Mesendoderm (in vitro differentiated cells): Measurements from ENCODE around the gene NBEA.

Experiments used
- DNase-seq: peaks from one replicate; pipeline ENCODE4 v3.0.0; 2013
- H2AK5ac ChIP-seq: 2 replicates; pipeline ENCODE4 v1.6.1; 2013; ENCODE audit warnings: low read length, inconsistent platforms
- H2BK120ac ChIP-seq: 2 replicates; pipeline ENCODE4 v1.6.1; 2013; ENCODE audit warnings: low read depth, mild to moderate bottlenecking, low read length, moderate library complexity, mixed read lengths
- H2BK15ac ChIP-seq: replicated peaks from 2 replicates; pipeline ENCODE4 v1.6.1; 2013; ENCODE audit warnings: low read depth, mild to moderate bottlenecking, moderate library complexity
- H2BK5ac ChIP-seq: 2 replicates; pipeline ENCODE4 v1.6.1; 2013; ENCODE audit warnings: low read length, inconsistent platforms
- H3K18ac ChIP-seq: 2 replicates; pipeline ENCODE4 v1.6.1; 2013; ENCODE audit warnings: mild to moderate bottlenecking, low read length, mixed read lengths
- H3K23ac ChIP-seq: one replicate; pipeline ENCODE4 v1.6.1; 2013; ENCODE audit warnings: low read length
- H3K27ac ChIP-seq: 2 replicates; pipeline ENCODE4 v1.5.1; 2013; ENCODE audit warnings: low read depth, mild to moderate bottlenecking, inconsistent platforms, low read length, moderate library complexity
- H3K27me3 ChIP-seq: 2 replicates; pipeline ENCODE4 v1.6.1; 2013; ENCODE audit warnings: low read length, control low read depth, mild to moderate bottlenecking, inconsistent platforms; ENCODE audit not compliant: insufficient read depth, poor library complexity
- H3K36me3 ChIP-seq: 2 replicates; pipeline ENCODE4 v1.6.1; 2013; ENCODE audit warnings: low read length, inconsistent platforms; ENCODE audit not compliant: control insufficient read depth, insufficient read depth
- H3K4ac ChIP-seq: one replicate; pipeline ENCODE4 v1.6.1; 2013; ENCODE audit warnings: low read depth, mild to moderate bottlenecking, low read length, moderate library complexity
- H3K4me1 ChIP-seq: 2 replicates; pipeline ENCODE4 v1.6.1; 2013; ENCODE audit warnings: low read depth, low read length, inconsistent platforms; ENCODE audit not compliant: control insufficient read depth
- H3K4me2 ChIP-seq: 2 replicates; pipeline ENCODE4 v1.6.1; 2013; ENCODE audit warnings: low read length
- H3K4me3 ChIP-seq: 2 replicates; pipeline ENCODE4 v1.5.1; 2013; ENCODE audit warnings: mild to moderate bottlenecking, low read length
- H3K56ac ChIP-seq: one replicate; pipeline ENCODE4 v1.6.1; 2013; ENCODE audit warnings: low read length
- H3K79me1 ChIP-seq: 2 replicates; pipeline ENCODE4 v1.6.1; 2013; ENCODE audit warnings: low read length, inconsistent platforms
- H3K79me2 ChIP-seq: 2 replicates; pipeline ENCODE4 v1.6.1; 2013; ENCODE audit warnings: mild to moderate bottlenecking, low read length; ENCODE audit not compliant: control insufficient read depth, insufficient read depth
- H3K9ac ChIP-seq: 2 replicates; pipeline ENCODE4 v1.6.1; 2013; ENCODE audit warnings: low read length, inconsistent platforms
- H4K5ac ChIP-seq: one replicate; pipeline ENCODE4 v1.6.1; 2013; ENCODE audit warnings: low read length
- H4K8ac ChIP-seq: one replicate; pipeline ENCODE4 v1.6.1; 2013; ENCODE audit warnings: low read depth, mild to moderate bottlenecking, control low read depth, low read length, moderate library complexity
- WGBS: extraction: QIAGEN DNeasy Blood & Tissue Kit; methylation state at CpG from one replicate; pipeline ENCODE4 v1.1.7; 2013; ENCODE audit warnings: low lambda C conversion rate, missing lambda C conversion rate; ENCODE audit not compliant: insufficient coverage; ENCODE audit errors: extremely low coverage; 5-methylcytosine and 5-hydroxymethylcytosine counted together

Gene NBEA

DNA sequence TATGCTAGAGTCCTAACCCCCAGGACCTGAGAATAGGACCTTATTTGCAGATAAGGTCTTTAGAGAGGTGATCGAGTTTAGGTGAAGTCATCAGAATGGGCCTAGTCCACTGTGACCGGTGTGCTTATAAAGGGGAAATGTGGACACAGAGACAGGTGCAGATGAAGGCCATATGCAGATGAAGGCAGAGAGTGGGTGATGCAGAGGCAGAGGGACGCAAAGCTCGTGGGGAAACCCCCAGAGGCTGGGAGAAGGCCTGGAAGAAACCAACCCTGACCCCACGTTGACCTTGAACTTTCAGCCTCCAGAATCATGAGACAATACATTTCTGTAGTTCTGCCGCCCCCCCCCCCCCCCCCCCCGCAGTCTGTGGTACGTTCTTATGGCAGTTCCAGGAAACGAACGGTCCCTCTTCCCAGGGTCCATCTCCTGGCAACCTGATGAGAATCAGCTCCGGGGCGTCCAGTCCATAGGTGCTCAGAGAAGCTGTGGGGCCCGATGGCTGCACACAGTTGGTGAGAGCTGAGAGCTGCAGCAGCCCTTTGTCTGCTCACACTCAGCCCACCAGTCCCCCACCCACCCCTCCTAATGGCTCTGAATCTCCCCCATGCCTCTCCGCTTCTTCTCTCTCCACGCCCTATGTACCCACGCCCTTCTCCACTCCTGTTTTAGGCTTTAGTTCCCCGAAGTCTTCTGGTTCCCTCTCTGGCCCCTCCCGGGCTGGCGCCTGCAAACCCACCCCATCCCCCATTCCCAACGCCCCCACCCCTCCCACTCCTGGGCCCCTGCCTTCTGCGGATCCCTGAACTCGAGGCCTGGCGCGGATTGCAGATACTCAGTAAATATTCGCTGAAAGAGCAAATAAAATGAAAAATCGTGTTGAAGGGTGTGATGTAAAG lies 752.7 kb downstream of the NBEA start:
- no CpG with 5 or more reads among the region's 26 CpGs for WGBS
- Histone ChIP-seq H3K56ac (no peak overlapping the region), H4K8ac (no peak overlapping the region), H3K23ac (no peak overlapping the region), H3K18ac (no peak overlapping the region), H2BK15ac (no peak overlapping the region), H4K5ac (no peak overlapping the region), H3K79me1 (no peaks in the 10 kb centered on the region), H3K9ac (no peak overlapping the region), H3K4me3 (no peak overlapping the region), H3K4ac (no peak overlapping the region), H2BK5ac (no peak overlapping the region), H3K27me3 (no peaks in the 10 kb centered on the region), H3K79me2 (no peaks in the 10 kb centered on the region), H3K4me2 (no peak overlapping the region), H2AK5ac (no peak overlapping the region), H3K4me1 (peaks cover 7% of the 10 kb centered on the region), H3K36me3 (no peaks in the 10 kb centered on the region), H2BK120ac (no peak overlapping the region), H3K27ac (no peak overlapping the region)
- DNase-seq, result no peak

DNA sequence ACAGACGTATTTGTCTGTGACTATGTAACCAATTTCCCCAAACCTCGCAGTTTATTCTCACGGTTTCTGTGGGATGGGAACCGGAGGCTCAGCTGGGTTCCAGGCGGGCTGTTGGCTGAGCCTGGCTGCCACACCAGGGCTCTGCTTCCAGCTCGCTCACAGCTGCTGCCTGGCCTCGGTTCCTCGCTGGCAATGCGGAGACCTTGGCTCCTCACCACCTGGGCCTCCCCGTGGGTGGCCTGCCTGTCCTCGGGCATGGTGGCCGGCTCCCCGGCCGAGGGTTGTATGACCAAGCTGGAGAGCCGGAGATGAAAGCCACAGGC lies 753.3 kb downstream of the NBEA start:
- Histone ChIP-seq H3K4ac (no peak overlapping the region), H3K27me3 (no peaks in the 10 kb centered on the region), H4K8ac (no peak overlapping the region), H3K36me3 (no peaks in the 10 kb centered on the region), H3K18ac (no peak overlapping the region), H3K79me2 (no peaks in the 10 kb centered on the region), H3K56ac (no peak overlapping the region), H4K5ac (no peak overlapping the region), H2AK5ac (no peak overlapping the region), H3K9ac (no peak overlapping the region), H3K4me2 (no peak overlapping the region), H2BK120ac (no peak overlapping the region), H3K4me3 (no peak overlapping the region), H3K27ac (no peak overlapping the region), H2BK15ac (no peak overlapping the region), H3K23ac (no peak overlapping the region), H3K79me1 (no peaks in the 10 kb centered on the region), H2BK5ac (no peak overlapping the region), H3K4me1 (peaks cover 7% of the 10 kb centered on the region)
- no peak for DNase-seq
- WGBS, result no CpG with 5 or more reads among the region's 15 CpGs

DNA sequence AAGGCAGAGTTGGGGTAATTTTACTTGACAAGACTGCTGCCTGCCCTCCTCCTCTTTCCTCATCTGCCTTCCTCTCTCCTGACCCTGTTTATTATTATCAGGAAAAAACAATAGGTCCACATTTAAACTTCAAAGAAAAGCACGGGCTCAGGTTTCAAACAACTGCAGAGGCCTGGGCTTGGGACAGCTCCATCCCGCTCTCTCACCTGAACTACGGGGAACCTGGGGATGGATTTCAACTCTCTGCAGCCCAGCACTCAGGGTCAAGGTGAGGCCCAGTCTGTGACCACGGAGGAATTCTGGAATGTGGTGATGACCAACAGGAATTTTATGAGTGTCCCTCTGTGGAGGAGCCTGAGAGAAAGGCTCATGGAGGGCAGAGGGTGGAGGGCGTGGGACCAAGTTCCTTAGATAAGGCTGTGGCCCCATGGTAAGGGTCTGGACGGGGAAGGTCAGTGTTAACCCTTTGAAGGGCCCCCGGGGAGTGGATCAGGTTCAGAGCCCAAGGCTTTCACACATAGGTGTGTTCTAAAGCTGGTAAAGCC lies 755.2 kb downstream of the NBEA start:
- H3K4me3 ChIP-seq, result no peak overlapping the region
- H3K18ac ChIP-seq, result no peak overlapping the region
- H2BK5ac ChIP-seq, result no peak overlapping the region
- H4K8ac ChIP-seq, result no peak overlapping the region
- no peak overlapping the region for H3K4ac ChIP-seq
- H3K23ac ChIP-seq, result no peak overlapping the region
- H3K9ac ChIP-seq, result no peak overlapping the region
- H4K5ac ChIP-seq, result no peak overlapping the region
- no peaks in the 10 kb centered on the region for H3K79me2 ChIP-seq
- H2BK15ac ChIP-seq, result no peak overlapping the region
- no peak overlapping the region for H3K4me2 ChIP-seq
- DNase-seq, result peak; percentile 68
- peaks cover 7% of the 10 kb centered on the region for H3K4me1 ChIP-seq
- H3K56ac ChIP-seq, result peak overlapping the region; percentile 65
- no peak overlapping the region for H2BK120ac ChIP-seq
- no CpG with 5 or more reads among the region's 7 CpGs for WGBS
- no peak overlapping the region for H3K27ac ChIP-seq
- no peaks in the 10 kb centered on the region for H3K27me3 ChIP-seq
- H2AK5ac ChIP-seq, result no peak overlapping the region
- no peaks in the 10 kb centered on the region for H3K79me1 ChIP-seq
- no peaks in the 10 kb centered on the region for H3K36me3 ChIP-seq

GRCh38 chr13:35698911-35699576 lies 757.0 kb downstream of the NBEA start:
- Histone ChIP-seq H3K79me2 (no peaks in the 10 kb centered on the region), H2BK120ac (no peak overlapping the region), H2AK5ac (no peak overlapping the region), H2BK15ac (no peak overlapping the region), H3K36me3 (no peaks in the 10 kb centered on the region), H3K4me1 (peaks cover 7% of the 10 kb centered on the region), H3K27ac (no peak overlapping the region), H3K4me3 (no peak overlapping the region), H3K4me2 (no peak overlapping the region), H3K79me1 (no peaks in the 10 kb centered on the region), H2BK5ac (no peak overlapping the region), H3K4ac (no peak overlapping the region), H4K8ac (no peak overlapping the region), H3K27me3 (no peaks in the 10 kb centered on the region), H4K5ac (no peak overlapping the region), H3K18ac (no peak overlapping the region), H3K23ac (no peak overlapping the region), H3K56ac (no peak overlapping the region), H3K9ac (no peak overlapping the region)
- no CpG with 5 or more reads among the region's 11 CpGs for WGBS
- no peak for DNase-seq

- H3K79me2 ChIP-seq, result no peaks in the 10 kb centered on the region
- no peak overlapping the region for H2BK120ac ChIP-seq
- no peaks in the 10 kb centered on the region for H3K27me3 ChIP-seq
- H3K9ac ChIP-seq, result no peak overlapping the region
- H3K4me1 ChIP-seq, result peaks cover 7% of the 10 kb centered on the region
- no peak overlapping the region for H3K4me3 ChIP-seq
- H2AK5ac ChIP-seq, result no peak overlapping the region
- H3K56ac ChIP-seq, result no peak overlapping the region
- no peak overlapping the region for H3K18ac ChIP-seq
- no peaks in the 10 kb centered on the region for H3K79me1 ChIP-seq
- no peak for DNase-seq
- H4K8ac ChIP-seq, result no peak overlapping the region
- H3K4me2 ChIP-seq, result no peak overlapping the region
- no peak overlapping the region for H4K5ac ChIP-seq
- H2BK5ac ChIP-seq, result no peak overlapping the region
- no peak overlapping the region for H3K27ac ChIP-seq
- no peak overlapping the region for H2BK15ac ChIP-seq
- no peak overlapping the region for H3K4ac ChIP-seq
- WGBS, result no CpG with 5 or more reads among the region's 13 CpGs
- H3K36me3 ChIP-seq, result no peaks in the 10 kb centered on the region
- H3K23ac ChIP-seq, result no peak overlapping the region
Observed at GRCh38 chr13:35699825-35700510, 757.9 kb downstream of the NBEA start.
